ENCODE results near the gene FARP2. TPM values are rescaled to one million over a fixed set of nuclear protein-coding genes. Genes with fewer than 3 reads are reported as not detected.
A peak's percentile ranks its signal among the peaks of the same experiment; 100 is the strongest.
"Not testable (repeated sequence)": the region's sequence is repeated elsewhere in the genome, so short reads cannot be mapped to it uniquely, and the experiment has no call there.

Gene FARP2
- total RNA-seq = 27.6 TPM

GRCh38 chr2:241355983-241356870 is at the start of gene FARP2:
FARP2 (plus strand) TSS chr2:241356285; CDS start chr2:241373108, 16,823 bp downstream.
- DNase-seq (ENCODE audit: low spot score) (peak; percentile 100), ATAC-seq (peak; percentile 82)

GRCh38 chr2:241307055-241307454 is 49.0 kb upstream of the FARP2 start:
- DNase-seq (ENCODE audit: low spot score) (no peak), ATAC-seq (no peak)

GRCh38 chr2:241308267-241308666 is 47.8 kb upstream of the FARP2 start:
- DNase-seq (ENCODE audit: low spot score) = no peak
- ATAC-seq = peak; percentile 45

- ATAC-seq = peak; percentile 24
These were observed 47.1 kb upstream of the FARP2 start for GRCh38 chr2:241308832-241309500.

GRCh38 chr2:241309684-241310117 is 46.4 kb upstream of the FARP2 start:
- DNase-seq (ENCODE audit: low spot score) = no peak
- ATAC-seq = peak; percentile 50

More at GRCh38 chr2:241308832-241309500, 47.1 kb upstream of the FARP2 start:
- no peak for DNase-seq (ENCODE audit: low spot score)

GRCh38 chr2:241310917-241311566 is 45.0 kb upstream of the FARP2 start:
- no peak for DNase-seq (ENCODE audit: low spot score)
- ATAC-seq = no peak

GRCh38 chr2:241312082-241312481 is 44.0 kb upstream of the FARP2 start:
- DNase-seq (ENCODE audit: low spot score) (no peak), ATAC-seq (no peak)

GRCh38 chr2:241313543-241314095 is 42.5 kb upstream of the FARP2 start:
- ATAC-seq = no peak
- DNase-seq (ENCODE audit: low spot score) = no peak

GRCh38 chr2:241314226-241315092 is 41.6 kb upstream of the FARP2 start:
- ATAC-seq (no peak), DNase-seq (ENCODE audit: low spot score) (no peak)

GRCh38 chr2:241315093-241315878 is 40.8 kb upstream of the FARP2 start, which contains the start of gene HDLBP:
HDLBP (minus strand) TSS chr2:241315672; CDS start chr2:241266869, 48,803 bp downstream.
- DNase-seq (ENCODE audit: low spot score) (peak; percentile 100), ATAC-seq (peak; percentile 82)

- ATAC-seq = peak; percentile 41
- no peak for DNase-seq (ENCODE audit: low spot score)
These were observed 40.0 kb upstream of the FARP2 start, which contains the start of gene SEPTIN2 for GRCh38 chr2:241315879-241316631. SEPTIN2 (plus strand) TSS chr2:241315925; CDS start chr2:241324233, 8,308 bp downstream.

- DNase-seq (ENCODE audit: low spot score) (no peak), ATAC-seq (no peak)
These were observed 39.3 kb upstream of the FARP2 start for GRCh38 chr2:241316825-241317224.

GRCh38 chr2:241317391-241317790 is 38.7 kb upstream of the FARP2 start:
- DNase-seq (ENCODE audit: low spot score) (no peak), ATAC-seq (no peak)

- DNase-seq (ENCODE audit: low spot score); ATAC-seq: not testable (repeated sequence)
These were observed 37.3 kb upstream of the FARP2 start for GRCh38 chr2:241318830-241319229.

GRCh38 chr2:241320394-241320793 is 35.7 kb upstream of the FARP2 start:
- DNase-seq (ENCODE audit: low spot score) = no peak
- ATAC-seq = no peak

GRCh38 chr2:241321033-241321432 is 35.1 kb upstream of the FARP2 start:
- ATAC-seq (no peak), DNase-seq (ENCODE audit: low spot score) (no peak)

GRCh38 chr2:241321886-241322285 is 34.2 kb upstream of the FARP2 start:
- ATAC-seq = no peak
- DNase-seq (ENCODE audit: low spot score) = no peak

- no peak for ATAC-seq
- DNase-seq (ENCODE audit: low spot score) = no peak
These were observed 32.3 kb upstream of the FARP2 start for GRCh38 chr2:241323778-241324177.

Data from left lobe of liver (tissue), 2 donors.